AML-193 (cell line): ENCODE measurements around the gene TMEM147.
A peak's percentile ranks its signal among the peaks of the same experiment; 100 is the strongest.

Experiments used
- DNase-seq, 2 experiments: peaks; one replicate each; lab custom pipeline; 2025; lab: John Stamatoyannopoulos, UW

The TMEM147 gene

DNA sequence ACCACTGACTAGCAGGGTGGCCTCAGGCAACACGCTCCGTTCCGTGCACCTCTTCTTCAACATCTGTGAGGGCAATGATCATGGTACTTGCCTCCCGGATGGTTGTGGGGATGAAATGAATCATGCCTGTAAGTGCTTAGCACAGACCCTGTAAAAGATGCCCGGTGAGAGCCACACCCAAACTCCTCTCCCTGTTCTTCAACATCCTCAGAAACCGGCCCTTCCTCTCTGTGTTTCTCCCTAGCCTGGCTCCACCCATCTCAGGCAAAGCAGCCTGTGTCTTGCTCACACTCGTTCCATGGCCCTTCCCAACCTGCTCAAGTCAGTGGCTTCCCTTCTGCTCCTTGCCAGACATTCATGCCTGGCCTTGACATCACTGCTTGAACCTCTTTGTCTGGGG is 26.1 kb upstream of the TMEM147 start:
- no peak for DNase-seq

DNA sequence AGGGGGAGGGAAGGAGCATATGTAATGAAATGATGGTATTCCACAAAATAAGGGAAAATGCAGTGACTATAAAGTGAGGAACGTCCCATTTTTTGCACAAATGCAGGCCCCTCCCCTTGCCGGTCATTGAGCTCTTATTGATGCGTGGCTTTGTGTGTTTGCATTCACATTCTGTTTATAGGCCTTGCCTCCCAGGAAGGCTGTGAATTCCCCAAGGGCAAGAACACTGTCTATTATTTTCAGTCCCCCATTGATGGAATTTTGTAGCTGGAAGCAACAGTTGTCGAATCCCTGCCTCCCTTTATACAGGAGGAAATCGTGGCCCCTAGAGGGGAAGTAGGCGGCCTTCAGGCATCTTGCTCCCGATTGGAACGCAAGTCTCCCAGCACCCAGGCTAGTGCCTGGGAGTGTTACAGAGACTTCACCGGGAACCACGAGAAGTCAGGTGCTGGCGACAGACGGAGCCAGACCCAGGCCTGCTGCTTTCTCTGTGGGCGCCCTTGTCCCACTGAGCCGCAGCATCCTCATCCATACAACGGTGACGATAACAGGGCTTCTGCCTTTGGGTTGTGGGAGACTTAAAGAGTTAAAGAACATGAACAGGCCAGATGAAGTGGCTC is 24.2 kb upstream of the TMEM147 start:
- DNase-seq: no peak

DNA sequence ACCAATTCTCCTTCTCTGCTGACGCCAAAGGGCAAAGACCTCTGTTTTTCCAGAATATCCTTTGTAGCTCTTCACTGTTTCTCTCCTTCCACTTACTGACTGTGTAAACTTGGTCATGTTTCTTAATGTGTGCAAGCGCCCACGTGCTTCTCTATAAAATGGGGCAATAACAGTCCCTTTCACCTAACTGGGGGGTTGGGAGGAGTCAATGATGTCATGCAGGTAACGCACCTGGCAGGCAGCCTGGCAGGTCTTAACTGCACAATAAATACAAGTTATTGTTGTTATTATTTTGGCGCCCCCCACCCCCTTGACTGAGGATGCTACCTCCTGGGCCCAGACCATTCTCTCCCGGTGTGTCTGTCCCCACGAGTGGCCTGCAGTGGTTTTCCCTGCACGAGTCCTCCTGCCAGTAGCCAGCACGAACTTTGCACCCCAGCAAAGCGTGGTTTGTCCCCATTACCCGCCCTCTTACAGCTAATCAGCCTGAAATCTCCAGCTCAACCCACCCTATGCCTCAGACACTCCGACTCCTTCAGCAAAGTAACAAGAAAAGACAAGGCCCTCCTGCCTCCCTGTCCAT is 22.6 kb upstream of the TMEM147 start:
- no peak for DNase-seq

DNA sequence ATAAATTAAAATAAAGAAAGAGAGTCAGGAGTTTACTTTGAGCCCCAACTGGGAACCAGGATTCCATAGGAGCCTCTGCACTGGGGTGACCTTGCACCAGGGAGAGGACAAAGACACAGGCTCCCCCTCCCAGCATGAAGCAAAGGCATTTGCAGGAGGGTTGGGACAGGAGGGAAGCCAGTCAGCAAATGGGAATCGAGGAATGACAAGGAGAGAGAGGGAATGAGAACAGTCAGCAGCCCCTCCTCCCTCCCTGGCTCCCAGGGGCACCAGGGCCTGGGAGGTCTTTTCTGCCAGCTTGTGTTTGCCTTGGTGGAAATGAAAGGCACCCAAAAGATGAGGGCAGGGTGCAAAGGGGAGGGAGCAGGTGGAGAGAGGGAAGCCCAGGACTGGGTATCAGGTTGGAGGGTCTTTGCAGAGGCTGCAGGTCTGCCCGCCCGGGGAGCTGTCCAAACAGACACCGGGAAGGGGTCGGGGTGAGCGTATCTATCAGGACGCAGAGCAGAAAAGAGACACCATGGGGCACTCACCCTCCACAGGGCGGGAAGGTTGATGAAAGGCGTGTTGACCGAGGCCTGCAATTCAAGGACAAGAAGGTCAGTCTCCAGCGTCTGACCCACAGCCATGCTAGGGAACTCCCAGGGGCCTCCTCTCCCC is 21.1 kb upstream of the TMEM147 start:
- DNase-seq: no peak

- DNase-seq: no peak
Observed at GRCh38 chr19:35525873-35526272, 19.6 kb upstream of the TMEM147 start.

DNA sequence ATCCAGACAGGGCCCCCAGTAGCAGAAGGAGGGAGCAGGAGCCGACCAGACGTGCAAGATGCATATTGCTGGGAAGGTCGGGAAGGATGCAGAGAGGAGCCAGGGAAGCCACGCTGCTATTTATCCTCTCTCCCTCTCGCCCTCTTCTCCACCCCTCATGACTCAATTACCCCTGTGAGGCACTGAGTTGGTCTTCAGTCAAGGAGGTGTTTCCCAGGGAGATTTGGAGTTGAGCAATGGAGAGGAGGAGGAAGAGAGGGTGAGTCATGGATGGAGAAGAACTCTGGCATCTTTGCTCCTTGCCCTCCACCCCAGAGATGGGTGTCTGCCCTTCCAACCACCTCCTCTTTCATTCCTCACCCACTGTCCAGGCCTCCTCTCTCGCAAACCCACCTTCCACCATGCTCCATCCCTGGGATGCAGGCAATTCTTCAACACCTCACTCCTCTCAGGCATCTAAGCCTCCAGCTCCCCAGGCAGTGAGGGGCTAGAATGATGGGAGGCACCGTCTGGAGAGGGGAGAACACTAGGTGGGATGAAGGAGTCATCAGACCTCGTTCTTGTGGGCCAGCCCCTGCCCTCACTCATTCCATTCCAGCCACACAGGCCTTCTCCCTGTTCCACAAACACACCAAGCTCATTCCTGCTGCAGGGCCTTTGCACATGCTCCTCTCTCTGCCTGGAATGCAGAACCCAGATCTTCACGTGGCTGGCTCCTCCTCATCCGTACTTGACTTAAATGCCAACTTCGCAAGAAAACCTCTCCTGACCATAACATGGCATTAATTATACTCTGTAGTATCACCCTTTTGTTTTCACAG is 17.0 kb upstream of the TMEM147 start, which contains the start of gene SBSN:
Gene SBSN, minus strand, starts transcription at position 94 of the 821 bp plus-strand sequence. Its CDS starts 30 bp downstream, at position 64.
- DNase-seq: no peak

- DNase-seq: no peak
Observed at GRCh38 chr19:35529241-35530218, 15.9 kb upstream of the TMEM147 start.

- DNase-seq: no peak
Observed at GRCh38 chr19:35531291-35531690, 14.1 kb upstream of the TMEM147 start.

DNA sequence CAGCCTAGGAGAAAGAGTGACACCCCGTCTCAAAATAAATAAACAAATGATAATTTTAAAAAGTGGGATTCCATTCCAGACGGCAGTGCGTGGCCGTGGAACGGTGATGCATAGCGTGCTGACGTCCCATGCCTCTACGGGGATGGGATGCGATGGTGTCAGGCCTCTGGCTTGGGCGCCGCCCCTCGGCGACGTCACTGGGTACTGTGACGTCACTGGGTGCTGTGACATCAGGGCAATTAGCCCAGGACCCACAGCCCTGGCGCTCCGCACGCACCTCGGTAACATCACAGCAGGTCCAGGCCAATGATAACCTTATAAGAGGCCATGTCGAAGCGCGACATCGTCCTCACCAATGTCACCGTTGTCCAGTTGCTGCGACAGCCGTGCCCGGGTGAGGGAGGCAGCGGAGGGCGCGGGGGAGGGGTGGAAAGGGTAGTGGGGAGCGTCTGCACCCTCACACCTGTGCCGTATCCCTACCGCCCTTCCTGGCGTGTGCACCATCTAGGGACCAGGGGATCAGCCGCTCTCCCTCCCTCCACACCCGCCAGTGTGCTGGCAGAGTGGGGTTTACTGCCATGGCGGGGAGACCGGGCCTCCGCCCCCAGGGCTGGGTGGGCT is 12.1 kb upstream of the TMEM147 start, which contains the start of gene GAPDHS:
Gene GAPDHS, plus strand, starts transcription at position 256 of the 621 bp plus-strand sequence. Its CDS starts 72 bp downstream, at position 328.
- no peak for DNase-seq

DNA sequence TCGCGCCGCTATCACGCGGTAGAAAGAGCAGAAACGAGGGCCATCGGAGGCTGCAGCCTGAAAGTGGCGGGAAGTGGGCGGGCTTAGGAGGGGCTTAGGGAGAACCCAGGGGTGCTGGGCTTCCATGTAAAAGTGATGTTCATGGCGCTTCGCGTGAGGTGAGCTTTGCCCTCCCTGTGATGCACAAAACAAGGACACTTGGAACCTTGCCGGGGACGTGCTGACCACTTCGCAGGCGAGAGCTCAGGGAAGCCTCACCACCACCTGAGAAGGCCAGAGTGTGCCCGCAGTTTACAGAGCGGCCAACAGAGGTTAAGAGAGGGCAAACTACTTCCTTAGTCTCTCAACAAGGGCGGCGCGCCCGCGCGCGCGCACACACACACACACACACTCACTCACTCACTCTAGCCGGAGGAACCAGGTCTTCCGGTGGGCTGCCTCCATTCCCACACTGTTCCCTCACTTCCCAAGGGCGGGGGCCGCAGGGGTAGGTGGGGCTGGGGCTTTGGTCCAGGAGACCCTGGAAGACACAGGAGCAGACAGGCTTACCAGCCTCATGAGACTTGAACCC is 11.5 kb upstream of the TMEM147 start:
- DNase-seq: no peak

GRCh38 chr19:35534803-35535480 is 10.5 kb upstream of the TMEM147 start:
- no peak for DNase-seq

- no peak for DNase-seq
Observed at GRCh38 chr19:35539314-35539713, 6.1 kb upstream of the TMEM147 start.

- no peak for DNase-seq
Observed at GRCh38 chr19:35539850-35540249, 5.6 kb upstream of the TMEM147 start.

DNA sequence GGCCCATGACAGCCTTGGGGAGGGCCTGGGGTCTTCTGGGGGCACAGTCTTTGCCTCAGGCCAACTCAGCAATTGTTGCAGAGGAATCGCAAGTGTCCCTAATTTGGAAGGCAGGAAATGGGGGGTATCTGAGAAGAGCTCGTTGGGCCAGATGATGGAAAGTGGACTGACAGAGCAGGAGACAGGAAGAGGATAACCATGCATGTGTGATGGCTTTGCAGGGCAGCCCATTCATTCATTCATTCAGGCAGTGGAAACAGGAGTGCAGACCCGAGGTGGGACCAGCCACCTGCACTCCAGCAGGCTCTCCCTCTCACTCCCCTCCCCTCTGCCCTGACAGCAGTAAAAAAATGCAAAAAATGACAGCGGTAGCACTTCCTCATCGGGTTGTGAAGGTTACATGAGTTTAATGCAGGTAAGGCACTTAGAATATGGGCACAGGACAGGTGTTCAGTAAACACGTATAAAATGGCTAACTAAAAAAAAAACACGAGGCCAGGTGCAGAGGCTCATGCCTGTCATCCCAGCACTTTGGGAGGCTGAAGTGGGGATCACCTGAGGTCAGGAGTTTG is 5.0 kb upstream of the TMEM147 start:
- DNase-seq: no peak

DNA sequence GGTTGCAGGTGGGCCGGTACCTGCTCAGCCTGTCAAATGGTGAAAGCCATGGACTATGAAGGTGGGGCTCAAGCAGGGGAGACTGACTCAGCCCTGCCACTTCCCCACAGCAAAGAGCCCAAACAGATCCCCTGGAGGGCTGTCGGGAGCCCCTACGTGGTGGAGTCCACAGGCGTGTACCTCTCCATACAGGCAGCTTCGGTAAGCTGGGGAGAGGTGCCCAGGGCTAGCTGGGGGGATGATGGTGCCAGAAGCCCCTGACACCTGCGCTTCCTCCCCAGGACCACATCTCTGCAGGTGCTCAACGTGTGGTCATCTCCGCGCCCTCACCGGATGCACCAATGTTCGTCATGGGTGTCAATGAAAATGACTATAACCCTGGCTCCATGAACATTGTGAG is 3.2 kb upstream of the TMEM147 start:
- DNase-seq: no peak

DNA sequence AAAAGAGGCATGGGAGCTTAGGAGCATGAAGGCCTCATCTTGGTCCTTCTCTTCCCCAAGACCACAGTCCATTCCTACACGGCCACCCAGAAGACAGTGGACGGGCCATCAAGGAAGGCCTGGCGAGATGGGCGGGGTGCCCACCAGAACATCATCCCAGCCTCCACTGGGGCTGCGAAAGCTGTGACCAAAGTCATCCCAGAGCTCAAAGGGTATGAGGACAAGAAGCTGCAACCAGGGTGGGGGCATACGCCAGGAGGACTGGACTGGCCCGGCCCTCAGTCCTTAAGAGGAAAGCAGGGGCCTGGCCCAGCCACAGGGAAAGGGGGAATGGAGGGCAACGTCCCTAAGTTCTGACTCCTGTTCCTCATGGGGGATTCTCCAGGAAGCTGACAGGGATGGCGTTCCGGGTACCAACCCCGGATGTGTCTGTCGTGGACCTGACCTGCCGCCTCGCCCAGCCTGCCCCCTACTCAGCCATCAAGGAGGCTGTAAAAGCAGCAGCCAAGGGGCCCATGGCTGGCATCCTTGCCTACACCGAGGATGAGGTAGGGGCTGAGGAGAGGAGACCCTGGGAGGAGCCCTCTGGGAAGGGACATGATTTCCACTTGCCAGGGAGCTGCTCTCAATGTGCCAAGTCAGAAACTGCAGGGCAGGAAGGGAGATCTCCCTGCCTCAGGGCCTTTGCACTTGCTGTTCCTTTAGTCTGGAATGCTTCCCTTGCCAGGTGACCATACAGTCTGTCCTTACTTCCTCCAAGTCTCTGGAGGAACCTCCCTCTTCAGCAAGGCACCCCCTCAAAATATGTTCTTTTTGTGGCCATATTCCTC is 1.9 kb upstream of the TMEM147 start:
- no peak for DNase-seq

- no peak for DNase-seq
Observed at GRCh38 chr19:35544110-35544802, 1.2 kb upstream of the TMEM147 start.

GRCh38 chr19:35545855-35546381 is 492 bp downstream of the TMEM147 start:
- peak in 1 of 2 experiments; percentile 7 for DNase-seq
